Colonic mucosa (tissue), 4 donors: ENCODE measurements around the gene PFKFB2. TPM values are rescaled to one million over a fixed set of nuclear protein-coding genes. Genes with fewer than 3 reads are reported as not detected.

ENCODE experiments used
- DNase-seq: peaks from one replicate; pipeline ENCODE4 v3.0.0-alpha.2; 2020
- H3K27ac ChIP-seq: fragments of 200-600 bp; one replicate; pipeline ENCODE4 v1.8.0; 2021
- H3K27me3 ChIP-seq: fragments of 200-600 bp; one replicate; pipeline ENCODE4 v1.8.0; 2021
- H3K36me3 ChIP-seq: fragments of 200-600 bp; one replicate; pipeline ENCODE4 v1.8.0; 2021
- H3K4me1 ChIP-seq: fragments of 200-600 bp; one replicate; pipeline ENCODE4 v1.8.0; 2021; ENCODE audit warnings: mild to moderate bottlenecking
- H3K4me3 ChIP-seq: fragments of 200-600 bp; one replicate; pipeline ENCODE4 v1.8.0; 2021
- H3K9ac ChIP-seq, 2 donors: one replicate each; pipeline ENCODE4 v1.7.0; 2013; ENCODE audit warnings: control low read depth in 2 of 2, low read depth in 2 of 2, low read length in 2 of 2
- H3K9me3 ChIP-seq: fragments of 200-600 bp; one replicate; pipeline ENCODE4 v1.8.0; 2021
- intact Hi-C: fragments of 100-400 bp; cut with DNase I; formaldehyde crosslinking; loops from one replicate; pipeline ENCODE4 v1.14.1; 2022
- total RNA-seq, 2 donors: library from RNA; stranded (reverse); fragmentation: NEBNext Ultra II Directional in 1 of 2; extraction: Animal tissue kit (Norgen Biotek cat#: 25700) in 1 of 2; gene quantifications; one replicate each; pipeline ENCODE4 v1.2.1, GENCODE V29; 2021
- TF ChIP-seq, protein P1 (sequence below): fragments of 200-600 bp; IDR thresholded peaks from one replicate; pipeline ENCODE4 v1.8.0; 2022; ENCODE audit warnings: antibody characterized with exemption, mild to moderate bottlenecking
- donor health status: healthy.
- donor health status: DM: no; HTN: no; CAD: no.
- donor health status: DM: no; HTN: no; CAD: no.

The PFKFB2 gene
- total RNA-seq, 2 donors from 2014 or later: 52.1 to 88.5 TPM

DNA sequence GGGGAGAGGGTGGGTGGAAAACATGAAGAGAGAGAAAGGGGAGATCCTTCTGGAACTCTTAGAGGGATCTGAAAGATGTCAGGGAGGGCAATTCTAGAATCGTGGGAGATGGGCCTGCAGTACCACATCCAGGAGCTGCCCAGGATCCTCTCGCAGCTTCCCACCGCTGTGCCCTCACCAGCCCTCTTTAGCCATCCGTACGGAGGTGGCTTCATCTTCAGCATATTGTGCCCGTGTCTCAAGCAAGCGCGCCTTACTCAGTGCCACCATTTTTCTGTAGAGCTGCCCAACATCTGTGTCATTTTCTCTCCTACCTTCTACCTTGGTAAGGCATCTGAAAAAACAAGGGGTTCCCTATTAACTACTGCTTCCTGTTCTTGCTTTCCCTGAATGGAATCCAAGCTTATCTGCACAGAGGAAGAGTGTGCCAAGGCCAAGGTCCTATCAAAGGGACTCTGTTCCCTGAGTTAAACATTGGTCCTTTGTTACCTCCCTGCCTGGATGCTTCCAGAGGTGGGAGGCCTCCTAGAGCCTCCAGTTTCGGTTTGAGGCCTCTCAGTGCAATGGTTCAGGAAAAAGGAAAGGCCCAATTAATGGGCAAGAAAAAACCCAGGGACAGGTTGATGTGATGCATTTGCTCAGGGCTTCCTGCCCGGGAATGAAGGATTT is 43.8 kb upstream of the PFKFB2 start:
- Histone ChIP-seq H3K9me3 (no peaks in the 10 kb centered on the region), H3K27ac (no peak overlapping the region), H3K4me3 (no peak overlapping the region), H3K9ac (peak overlapping the region in 1 of 2 donors; percentile 21), H3K27me3 (no peaks in the 10 kb centered on the region), H3K36me3 (no peaks in the 10 kb centered on the region), H3K4me1 (peaks cover 4% of the 10 kb centered on the region)
- TF ChIP-seq, protein P1, sequence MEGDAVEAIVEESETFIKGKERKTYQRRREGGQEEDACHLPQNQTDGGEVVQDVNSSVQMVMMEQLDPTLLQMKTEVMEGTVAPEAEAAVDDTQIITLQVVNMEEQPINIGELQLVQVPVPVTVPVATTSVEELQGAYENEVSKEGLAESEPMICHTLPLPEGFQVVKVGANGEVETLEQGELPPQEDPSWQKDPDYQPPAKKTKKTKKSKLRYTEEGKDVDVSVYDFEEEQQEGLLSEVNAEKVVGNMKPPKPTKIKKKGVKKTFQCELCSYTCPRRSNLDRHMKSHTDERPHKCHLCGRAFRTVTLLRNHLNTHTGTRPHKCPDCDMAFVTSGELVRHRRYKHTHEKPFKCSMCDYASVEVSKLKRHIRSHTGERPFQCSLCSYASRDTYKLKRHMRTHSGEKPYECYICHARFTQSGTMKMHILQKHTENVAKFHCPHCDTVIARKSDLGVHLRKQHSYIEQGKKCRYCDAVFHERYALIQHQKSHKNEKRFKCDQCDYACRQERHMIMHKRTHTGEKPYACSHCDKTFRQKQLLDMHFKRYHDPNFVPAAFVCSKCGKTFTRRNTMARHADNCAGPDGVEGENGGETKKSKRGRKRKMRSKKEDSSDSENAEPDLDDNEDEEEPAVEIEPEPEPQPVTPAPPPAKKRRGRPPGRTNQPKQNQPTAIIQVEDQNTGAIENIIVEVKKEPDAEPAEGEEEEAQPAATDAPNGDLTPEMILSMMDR: no peak
- intact Hi-C loops: no loop called here
- peak; percentile 37 for DNase-seq

GRCh38 chr1:207009945-207010344 is 43.1 kb upstream of the PFKFB2 start:
- peaks cover 4% of the 10 kb centered on the region for H3K4me1 ChIP-seq
- no peak overlapping the region for H3K4me3 ChIP-seq
- H3K27me3 ChIP-seq: no peaks in the 10 kb centered on the region
- H3K27ac ChIP-seq: no peak overlapping the region
- H3K9me3 ChIP-seq: no peaks in the 10 kb centered on the region
- intact Hi-C loops: no loop called here
- DNase-seq: no peak
- H3K9ac ChIP-seq: peak overlapping the region in 1 of 2 donors; percentile 21
- TF ChIP-seq, protein P1: no peak
- H3K36me3 ChIP-seq: no peaks in the 10 kb centered on the region

- Histone ChIP-seq H3K4me3 (no peak overlapping the region), H3K36me3 (no peaks in the 10 kb centered on the region), H3K27me3 (no peaks in the 10 kb centered on the region), H3K9me3 (no peaks in the 10 kb centered on the region), H3K27ac (no peak overlapping the region), H3K4me1 (peaks cover 4% of the 10 kb centered on the region), H3K9ac (no peak overlapping the region)
- intact Hi-C loops: no loop called here
- no peak for DNase-seq
- TF ChIP-seq, protein P1: no peak
Measured at GRCh38 chr1:207010726-207011125, 42.3 kb upstream of the PFKFB2 start.

- TF ChIP-seq, protein P1: no peak
- no peak overlapping the region for H3K9ac ChIP-seq
- H3K4me1 ChIP-seq: peaks cover 4% of the 10 kb centered on the region
- H3K27ac ChIP-seq: no peak overlapping the region
- no peaks in the 10 kb centered on the region for H3K9me3 ChIP-seq
- H3K36me3 ChIP-seq: no peaks in the 10 kb centered on the region
- intact Hi-C loops: no loop called here
- no peaks in the 10 kb centered on the region for H3K27me3 ChIP-seq
- no peak for DNase-seq
- no peak overlapping the region for H3K4me3 ChIP-seq
Measured at GRCh38 chr1:207013321-207014085, 39.6 kb upstream of the PFKFB2 start.

GRCh38 chr1:207014728-207015127 is 38.3 kb upstream of the PFKFB2 start:
- H3K27me3 ChIP-seq: no peaks in the 10 kb centered on the region
- no peak overlapping the region for H3K27ac ChIP-seq
- H3K9me3 ChIP-seq: no peaks in the 10 kb centered on the region
- H3K36me3 ChIP-seq: no peaks in the 10 kb centered on the region
- H3K4me3 ChIP-seq: no peak overlapping the region
- peaks cover under 1% of the 10 kb centered on the region for H3K4me1 ChIP-seq
- intact Hi-C loops: no loop called here
- no peak overlapping the region for H3K9ac ChIP-seq
- DNase-seq: no peak
- TF ChIP-seq, protein P1: no peak
